ENCODE results near the gene USP46. TPM values are rescaled to one million over a fixed set of nuclear protein-coding genes. Genes with fewer than 3 reads are reported as not detected.

Gene USP46
- polyA plus RNA-seq, 1 experiment = 12.5 TPM

DNA sequence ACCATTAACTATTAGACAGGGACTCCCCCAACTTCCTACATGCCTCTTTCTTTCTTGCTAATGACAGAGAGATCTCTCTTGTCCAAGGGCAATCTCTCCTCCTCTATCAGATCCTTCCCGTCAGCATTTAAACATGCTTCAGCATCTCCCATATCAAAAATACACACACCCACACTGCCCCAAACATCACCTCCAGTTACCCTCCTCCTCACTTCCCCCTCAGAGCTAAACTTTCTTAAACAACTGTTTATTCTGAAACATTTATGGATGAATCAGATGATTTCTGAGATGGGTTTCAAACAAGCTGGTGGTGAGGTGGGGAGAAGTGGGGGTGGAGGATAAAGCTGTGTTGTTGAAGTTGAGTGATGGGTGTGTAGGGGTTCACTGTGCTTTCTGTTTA lies 23.5 kb downstream of the USP46 start:
- TF ChIP-seq, protein P1, sequence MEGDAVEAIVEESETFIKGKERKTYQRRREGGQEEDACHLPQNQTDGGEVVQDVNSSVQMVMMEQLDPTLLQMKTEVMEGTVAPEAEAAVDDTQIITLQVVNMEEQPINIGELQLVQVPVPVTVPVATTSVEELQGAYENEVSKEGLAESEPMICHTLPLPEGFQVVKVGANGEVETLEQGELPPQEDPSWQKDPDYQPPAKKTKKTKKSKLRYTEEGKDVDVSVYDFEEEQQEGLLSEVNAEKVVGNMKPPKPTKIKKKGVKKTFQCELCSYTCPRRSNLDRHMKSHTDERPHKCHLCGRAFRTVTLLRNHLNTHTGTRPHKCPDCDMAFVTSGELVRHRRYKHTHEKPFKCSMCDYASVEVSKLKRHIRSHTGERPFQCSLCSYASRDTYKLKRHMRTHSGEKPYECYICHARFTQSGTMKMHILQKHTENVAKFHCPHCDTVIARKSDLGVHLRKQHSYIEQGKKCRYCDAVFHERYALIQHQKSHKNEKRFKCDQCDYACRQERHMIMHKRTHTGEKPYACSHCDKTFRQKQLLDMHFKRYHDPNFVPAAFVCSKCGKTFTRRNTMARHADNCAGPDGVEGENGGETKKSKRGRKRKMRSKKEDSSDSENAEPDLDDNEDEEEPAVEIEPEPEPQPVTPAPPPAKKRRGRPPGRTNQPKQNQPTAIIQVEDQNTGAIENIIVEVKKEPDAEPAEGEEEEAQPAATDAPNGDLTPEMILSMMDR (IDR thresholded peaks at IDR 0.05; ENCODE audit: insufficient read depth, low read depth, low read length) = no peak
- no peaks in the 10 kb centered on the region for H3K27me3 ChIP-seq (ENCODE audit: control insufficient read depth, insufficient read depth, low read length)
- POLR2A ChIA-PET = no interaction called here
- DNase-seq (ENCODE audit: low read depth) = no peak
- CTCF ChIA-PET = no interaction called here
- no peak overlapping the region for H3K4me3 ChIP-seq (ENCODE audit: low read depth, low read length)
- no peaks in the 10 kb centered on the region for H3K36me3 ChIP-seq (ENCODE audit: control insufficient read depth, insufficient read depth, low read length)

DNA sequence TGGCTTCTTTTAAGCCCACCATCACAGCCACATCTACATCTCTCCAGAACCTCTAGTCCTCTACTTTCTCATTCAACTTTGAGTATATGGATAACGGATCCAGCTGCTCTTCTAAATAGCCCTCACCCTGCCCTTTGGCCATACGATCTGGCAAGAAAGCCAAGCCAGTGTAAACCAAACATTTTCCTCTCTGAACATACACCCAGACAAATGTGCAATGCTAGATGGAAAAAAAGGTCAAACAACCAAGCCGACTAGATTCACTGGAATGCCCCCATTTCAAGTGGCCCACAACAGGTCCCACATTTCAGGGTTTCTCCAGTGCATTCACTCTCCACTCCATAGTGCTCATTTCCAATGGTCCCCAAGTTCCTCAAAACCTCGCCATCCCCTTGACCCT lies 24.0 kb downstream of the USP46 start:
- ChIA-PET POLR2A (no interaction called here), CTCF (no interaction called here)
- no peaks in the 10 kb centered on the region for H3K36me3 ChIP-seq (ENCODE audit: control insufficient read depth, insufficient read depth, low read length)
- TF ChIP-seq, protein P1 (IDR thresholded peaks at IDR 0.05; ENCODE audit: insufficient read depth, low read depth, low read length) = no peak
- DNase-seq (ENCODE audit: low read depth) = no peak
- no peaks in the 10 kb centered on the region for H3K27me3 ChIP-seq (ENCODE audit: control insufficient read depth, insufficient read depth, low read length)
- no peak overlapping the region for H3K4me3 ChIP-seq (ENCODE audit: low read depth, low read length)

DNA sequence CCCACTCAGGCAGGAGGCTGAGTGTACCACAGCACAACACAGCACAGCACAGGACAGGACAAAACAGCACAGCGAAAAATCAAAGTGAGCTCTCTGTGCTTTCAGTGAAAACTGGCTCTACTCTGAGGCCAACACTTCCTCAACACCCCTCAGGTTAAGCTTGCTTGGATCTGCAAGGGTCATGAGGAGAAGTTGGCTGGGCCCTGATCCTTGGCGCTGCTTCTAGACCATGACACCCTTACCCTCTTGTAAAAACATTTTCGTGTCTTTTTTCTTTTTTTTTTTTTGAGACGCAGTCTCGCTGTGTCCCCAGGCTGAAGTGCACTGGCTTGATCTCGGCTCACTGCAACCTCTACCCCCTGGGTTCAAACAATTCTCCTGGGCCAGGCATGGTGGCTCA lies 25.3 kb downstream of the USP46 start:
- no peak overlapping the region for H3K4me3 ChIP-seq (ENCODE audit: low read depth, low read length)
- TF ChIP-seq, protein P1 (IDR thresholded peaks at IDR 0.05; ENCODE audit: insufficient read depth, low read depth, low read length) = no peak
- no peak for DNase-seq (ENCODE audit: low read depth)
- ChIA-PET POLR2A (no interaction called here), CTCF (no interaction called here)
- H3K27me3 ChIP-seq (ENCODE audit: control insufficient read depth, insufficient read depth, low read length) = no peaks in the 10 kb centered on the region
- no peaks in the 10 kb centered on the region for H3K36me3 ChIP-seq (ENCODE audit: control insufficient read depth, insufficient read depth, low read length)

DNA sequence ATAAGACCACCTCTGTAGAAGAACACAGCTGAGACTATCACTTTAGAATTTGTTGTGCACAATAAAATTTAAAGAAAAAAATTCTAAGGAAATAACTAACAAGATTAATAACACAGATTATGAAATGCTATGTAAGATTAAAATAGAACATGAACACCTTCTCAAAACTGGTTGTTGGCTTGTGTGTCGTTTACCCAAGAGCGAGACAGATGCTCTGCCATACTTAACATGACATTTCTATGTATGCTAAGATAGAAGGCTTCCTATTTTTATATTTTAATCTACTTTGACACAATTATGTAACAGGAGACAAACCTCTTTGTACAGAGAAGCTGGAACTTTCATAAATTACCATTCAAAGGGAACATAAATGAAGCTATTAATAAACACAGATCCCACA lies 30.1 kb downstream of the USP46 start:
- POLR2A ChIA-PET = no interaction called here
- Histone ChIP-seq H3K27me3 (ENCODE audit: control insufficient read depth, insufficient read depth, low read length) (no peaks in the 10 kb centered on the region), H3K4me3 (ENCODE audit: low read depth, low read length) (no peak overlapping the region), H3K36me3 (ENCODE audit: control insufficient read depth, insufficient read depth, low read length) (0 out of 2 replicates have a peak, but pooled peaks cover 1% of the 10 kb centered on the region)
- CTCF ChIA-PET = interaction anchor here (1.1 to 1.9 kb wide), 3 partner anchors 9 to 12 kb away, joined by 3 to 4 read pairs (median 3); no protein-coding TSS in a partner anchor
- TF ChIP-seq, protein P1 (IDR thresholded peaks at IDR 0.05; ENCODE audit: insufficient read depth, low read depth, low read length) = no peak
- DNase-seq (ENCODE audit: low read depth) = no peak

DNA sequence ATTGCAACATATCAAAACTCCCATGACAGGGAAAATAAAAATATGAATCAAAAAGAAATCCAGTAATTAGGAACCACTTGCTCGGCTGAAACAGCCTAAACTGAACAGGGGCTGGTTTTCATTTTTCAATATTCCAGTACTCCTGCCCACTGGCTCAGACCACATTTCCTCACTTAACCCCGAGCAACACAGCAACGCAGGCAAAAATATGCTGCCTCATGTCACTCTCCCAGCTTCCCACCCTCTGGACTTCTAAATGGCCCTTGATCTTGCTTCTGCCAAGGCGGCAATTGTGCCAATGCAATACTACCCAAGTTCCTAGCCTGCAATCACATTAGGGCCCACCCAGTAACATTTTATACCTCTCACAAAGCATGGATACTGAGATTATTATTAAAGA lies 30.6 kb downstream of the USP46 start:
- TF ChIP-seq, protein P1 (IDR thresholded peaks at IDR 0.05; ENCODE audit: insufficient read depth, low read depth, low read length) = no peak
- Histone ChIP-seq H3K4me3 (ENCODE audit: low read depth, low read length) (no peak overlapping the region), H3K36me3 (ENCODE audit: control insufficient read depth, insufficient read depth, low read length) (0 out of 2 replicates have a peak, but pooled peaks cover 1% of the 10 kb centered on the region), H3K27me3 (ENCODE audit: control insufficient read depth, insufficient read depth, low read length) (no peaks in the 10 kb centered on the region)
- CTCF ChIA-PET = interaction anchor here (1.1 to 1.9 kb wide), 2 partner anchors 10 to 11 kb away, joined by 3 to 4 read pairs; no protein-coding TSS in a partner anchor
- DNase-seq (ENCODE audit: low read depth) = no peak
- POLR2A ChIA-PET = no interaction called here

Measured in BJ (cell line).